ENCODE results near the gene NADK. TPM values are rescaled to one million over a fixed set of nuclear protein-coding genes. Genes with fewer than 3 reads are reported as not detected.
A peak's percentile ranks its signal among the peaks of the same experiment; 100 is the strongest.

NADK gene
- total RNA-seq, 2 experiments from 2014 or later: 57.3 to 65.6 TPM

- no peak for ATAC-seq
- Mint-ChIP-seq H3K36me3 (ENCODE audit: low read depth) (peaks cover 28% of the 10 kb centered on the region), H3K9me3 (no peaks in the 10 kb centered on the region), H3K4me1 (ENCODE audit: low read depth) (peaks cover 8% of the 10 kb centered on the region), H3K27me3 (no peaks in the 10 kb centered on the region), H3K27ac (no peak overlapping the region), H3K4me3 (no peak overlapping the region)
- POLR2A ChIA-PET: no interaction called here
- CTCF ChIA-PET: no interaction called here
- DNase-seq: no peak
- intact Hi-C loops (cut with micrococcal nuclease): no loop called here
- TF ChIP-seq CTCF (IDR thresholded peaks at IDR 0.05): no peak
Measured at GRCh38 chr1:1764876-1765470, 13.3 kb downstream of the NADK start.

GRCh38 chr1:1763657-1764621 lies 14.3 kb downstream of the NADK start:
- ATAC-seq (peak; percentile 65), DNase-seq (peak; percentile 21)
- no peaks in the 10 kb centered on the region for H3K27me3 Mint-ChIP-seq
- intact Hi-C loops (cut with micrococcal nuclease): no loop called here
- H3K36me3 Mint-ChIP-seq (ENCODE audit: low read depth): peaks cover 27% of the 10 kb centered on the region
- CTCF ChIA-PET: no interaction called here
- peaks cover 6% of the 10 kb centered on the region for H3K4me1 Mint-ChIP-seq (ENCODE audit: low read depth)
- POLR2A ChIA-PET: no interaction called here
- H3K4me3 Mint-ChIP-seq: no peak overlapping the region
- no peaks in the 10 kb centered on the region for H3K9me3 Mint-ChIP-seq
- H3K27ac Mint-ChIP-seq: no peak overlapping the region
- no peak for TF ChIP-seq CTCF (IDR thresholded peaks at IDR 0.05)

GRCh38 chr1:1761504-1762376 lies 16.5 kb downstream of the NADK start:
- CTCF ChIA-PET: no interaction called here
- no peak for ATAC-seq

GRCh38 chr1:1760715-1761114 lies 17.6 kb downstream of the NADK start:
- no peak for TF ChIP-seq CTCF (IDR thresholded peaks at IDR 0.05)
- no peak overlapping the region for H3K27ac Mint-ChIP-seq
- H3K27me3 Mint-ChIP-seq: no peaks in the 10 kb centered on the region
- no peak for DNase-seq
- H3K9me3 Mint-ChIP-seq: no peaks in the 10 kb centered on the region
- no peak for ATAC-seq
- no peaks in the 10 kb centered on the region for H3K4me1 Mint-ChIP-seq (ENCODE audit: low read depth)
- ChIA-PET POLR2A (no interaction called here), CTCF (no interaction called here)
- H3K4me3 Mint-ChIP-seq: no peak overlapping the region
- peaks cover 24% of the 10 kb centered on the region for H3K36me3 Mint-ChIP-seq (ENCODE audit: low read depth)
- intact Hi-C loops (cut with micrococcal nuclease): no loop called here

More at GRCh38 chr1:1761504-1762376, 16.5 kb downstream of the NADK start:
- no peak for TF ChIP-seq CTCF (IDR thresholded peaks at IDR 0.05)
- DNase-seq: no peak
- peaks cover 22% of the 10 kb centered on the region for H3K36me3 Mint-ChIP-seq (ENCODE audit: low read depth)
- intact Hi-C loops (cut with micrococcal nuclease): no loop called here
- no peak overlapping the region for H3K4me3 Mint-ChIP-seq
- H3K27me3 Mint-ChIP-seq: no peaks in the 10 kb centered on the region
- no peak overlapping the region for H3K27ac Mint-ChIP-seq
- no peaks in the 10 kb centered on the region for H3K4me1 Mint-ChIP-seq (ENCODE audit: low read depth)
- POLR2A ChIA-PET: no interaction called here
- no peaks in the 10 kb centered on the region for H3K9me3 Mint-ChIP-seq

All from activated CD8-positive, alpha-beta T cell treated with anti-CD3 and anti-CD28 coated beads for 36 hours (primary cell).